NB4 (cell line): ENCODE measurements around the gene MAP4K4.

ENCODE experiments used
- MYC ChIP-seq: IDR thresholded peaks from 2 replicates; pipeline ENCODE4 v1.6.1; 2011; ENCODE audit warnings: low read depth, low read length
- POLR2A ChIP-seq: IDR thresholded peaks from 2 replicates; pipeline ENCODE4 v1.6.1; 2011; ENCODE audit warnings: mild to moderate bottlenecking; ENCODE audit not compliant: insufficient read length; ENCODE audit errors: extremely low read depth
- TF ChIP-seq, protein P1 (sequence below): IDR thresholded peaks from one replicate; pipeline ENCODE4 v1.5.1; 2012; ENCODE audit warnings: low read depth, low read length
- TF ChIP-seq, protein P2 (sequence below): IDR thresholded peaks from 2 replicates; pipeline ENCODE4 v1.6.1; 2011; ENCODE audit warnings: low read depth, low read length

DNA sequence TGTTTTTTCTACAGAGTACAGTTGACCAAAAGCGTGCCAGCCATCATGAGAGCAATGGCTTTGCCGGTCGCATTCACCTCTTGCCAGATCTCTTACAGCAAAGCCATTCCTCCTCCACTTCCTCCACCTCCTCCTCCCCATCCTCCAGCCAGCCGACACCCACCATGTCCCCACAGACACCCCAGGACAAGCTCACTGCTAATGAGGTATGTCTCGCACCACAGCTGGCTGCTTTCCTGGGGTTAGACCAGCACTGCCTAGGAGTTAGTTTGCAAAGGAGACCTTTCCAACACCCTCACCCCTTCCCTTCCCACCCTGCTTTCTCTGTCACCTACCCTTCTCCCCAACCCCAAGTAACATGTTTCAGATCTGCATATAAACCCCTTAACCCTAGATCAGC lies 174.0 kb downstream of the MAP4K4 start:
- TF ChIP-seq, protein P1, sequence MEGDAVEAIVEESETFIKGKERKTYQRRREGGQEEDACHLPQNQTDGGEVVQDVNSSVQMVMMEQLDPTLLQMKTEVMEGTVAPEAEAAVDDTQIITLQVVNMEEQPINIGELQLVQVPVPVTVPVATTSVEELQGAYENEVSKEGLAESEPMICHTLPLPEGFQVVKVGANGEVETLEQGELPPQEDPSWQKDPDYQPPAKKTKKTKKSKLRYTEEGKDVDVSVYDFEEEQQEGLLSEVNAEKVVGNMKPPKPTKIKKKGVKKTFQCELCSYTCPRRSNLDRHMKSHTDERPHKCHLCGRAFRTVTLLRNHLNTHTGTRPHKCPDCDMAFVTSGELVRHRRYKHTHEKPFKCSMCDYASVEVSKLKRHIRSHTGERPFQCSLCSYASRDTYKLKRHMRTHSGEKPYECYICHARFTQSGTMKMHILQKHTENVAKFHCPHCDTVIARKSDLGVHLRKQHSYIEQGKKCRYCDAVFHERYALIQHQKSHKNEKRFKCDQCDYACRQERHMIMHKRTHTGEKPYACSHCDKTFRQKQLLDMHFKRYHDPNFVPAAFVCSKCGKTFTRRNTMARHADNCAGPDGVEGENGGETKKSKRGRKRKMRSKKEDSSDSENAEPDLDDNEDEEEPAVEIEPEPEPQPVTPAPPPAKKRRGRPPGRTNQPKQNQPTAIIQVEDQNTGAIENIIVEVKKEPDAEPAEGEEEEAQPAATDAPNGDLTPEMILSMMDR: no peak
- TF ChIP-seq, protein P2, sequence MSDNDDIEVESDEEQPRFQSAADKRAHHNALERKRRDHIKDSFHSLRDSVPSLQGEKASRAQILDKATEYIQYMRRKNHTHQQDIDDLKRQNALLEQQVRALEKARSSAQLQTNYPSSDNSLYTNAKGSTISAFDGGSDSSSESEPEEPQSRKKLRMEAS: no peak
- TF ChIP-seq POLR2A: no peak
- no peak for TF ChIP-seq MYC
